Caki2 (cell line): ENCODE results near the gene ST6GALNAC5. TPM values are rescaled to one million over a fixed set of nuclear protein-coding genes. Genes with fewer than 3 reads are reported as not detected.

Source experiments
- DNase-seq: peaks from one replicate; pipeline ENCODE4 v3.0.0-alpha.2; 2015; ENCODE audit warnings: low read depth
- in situ Hi-C: cut with HindIII; loops from 2 replicates; pipeline ENCODE4 v1.10.0; 2016; ENCODE audit warnings: low sequenced_read_pairs, low pct_unique_long_range_greater_than_20kb, mixed read lengths
- total RNA-seq: library from RNA; depleted of rRNA; stranded (reverse); fragments of >200 nt; shearing (Covaris generic); gene quantifications from 2 replicates; pipeline ENCODE4 v1.2.3, GENCODE V29; 2014; ENCODE audit warnings: low replicate concordance

The ST6GALNAC5 gene
- total RNA-seq, 1 experiment from 2014 or later: not detected

- in situ Hi-C loops: no loop called here
- no peak for DNase-seq
Observed at GRCh38 chr1:77026640-77027039, 159.4 kb downstream of the ST6GALNAC5 start.

GRCh38 chr1:77027847-77028246, 160.6 kb downstream of the ST6GALNAC5 start:
- DNase-seq: no peak

GRCh38 chr1:77030401-77031105, 163.3 kb downstream of the ST6GALNAC5 start:
- in situ Hi-C loops: no loop called here
- DNase-seq: no peak

More at GRCh38 chr1:77027847-77028246, 160.6 kb downstream of the ST6GALNAC5 start:
- in situ Hi-C loops: no loop called here

GRCh38 chr1:77031106-77031662, 163.9 kb downstream of the ST6GALNAC5 start:
- in situ Hi-C loops: no loop called here
- DNase-seq: peak; percentile 7

- DNase-seq: peak; percentile 9
- in situ Hi-C loops: no loop called here
Observed at GRCh38 chr1:77036560-77036959, 169.3 kb downstream of the ST6GALNAC5 start.

DNA sequence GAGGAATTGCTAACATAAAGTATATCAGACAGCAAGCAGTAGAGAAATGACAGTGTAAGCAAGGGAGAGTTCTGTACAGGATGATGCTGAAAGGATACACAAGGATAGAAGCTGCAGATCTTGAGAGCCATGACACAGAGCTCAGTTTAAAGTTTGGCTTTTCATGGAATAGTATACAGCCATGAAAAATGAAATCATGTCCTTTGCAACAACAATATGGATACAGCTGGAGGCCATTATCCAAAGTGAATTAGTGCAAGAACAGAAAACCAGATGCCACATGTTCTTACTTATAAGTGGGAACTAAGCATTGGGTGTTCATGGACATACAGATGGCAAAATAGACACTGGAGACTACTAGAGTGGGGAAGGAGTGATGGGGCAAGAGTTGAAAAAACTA, 169.8 kb downstream of the ST6GALNAC5 start:
- no peak for DNase-seq
- in situ Hi-C loops: no loop called here

DNA sequence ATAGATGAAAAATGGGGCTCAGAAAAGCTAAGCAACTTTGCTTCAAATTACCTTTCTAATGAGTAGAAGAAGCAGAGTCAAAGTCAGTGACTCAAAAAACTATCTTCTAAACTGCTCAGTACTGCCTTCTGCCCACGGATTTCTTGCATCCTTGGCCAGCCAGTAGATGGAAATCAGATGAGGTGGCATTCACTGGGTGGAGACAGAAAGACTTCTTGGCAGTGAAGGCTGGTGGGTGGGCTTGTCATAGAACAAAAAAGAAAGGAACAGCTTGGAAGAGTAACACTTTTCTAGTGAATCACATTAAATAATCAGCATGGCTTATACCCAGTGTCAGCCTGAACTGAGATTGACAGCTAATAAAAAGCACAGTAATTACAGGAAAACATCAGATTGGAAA, 170.7 kb downstream of the ST6GALNAC5 start:
- in situ Hi-C loops: no loop called here
- DNase-seq: no peak

DNA sequence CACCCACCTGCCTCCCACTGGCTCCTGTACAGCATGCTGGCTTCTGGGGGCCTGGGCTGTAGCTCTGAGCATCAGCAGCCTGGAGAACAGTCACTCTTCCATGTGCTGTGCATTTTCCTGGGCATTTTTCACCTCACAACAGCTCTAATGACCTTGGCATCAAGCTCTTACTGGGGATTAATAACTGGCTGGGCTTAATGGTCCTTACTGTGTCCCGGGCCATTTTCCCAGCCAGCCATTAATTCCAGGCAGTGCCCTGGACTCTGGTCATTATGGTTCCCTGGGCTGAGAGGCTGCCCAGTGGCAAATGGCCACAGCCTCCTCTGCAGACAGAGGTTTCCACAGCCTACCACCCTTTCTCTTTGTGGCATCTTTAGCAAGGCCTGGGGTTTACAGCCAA, 171.8 kb downstream of the ST6GALNAC5 start:
- DNase-seq: no peak
- in situ Hi-C loops: no loop called here

- peak; percentile 62 for DNase-seq
- in situ Hi-C loops: no loop called here
Observed at GRCh38 chr1:77039739-77040138, 172.5 kb downstream of the ST6GALNAC5 start.

GRCh38 chr1:77040826-77041225, 173.5 kb downstream of the ST6GALNAC5 start:
- in situ Hi-C loops: no loop called here
- DNase-seq: no peak

DNA sequence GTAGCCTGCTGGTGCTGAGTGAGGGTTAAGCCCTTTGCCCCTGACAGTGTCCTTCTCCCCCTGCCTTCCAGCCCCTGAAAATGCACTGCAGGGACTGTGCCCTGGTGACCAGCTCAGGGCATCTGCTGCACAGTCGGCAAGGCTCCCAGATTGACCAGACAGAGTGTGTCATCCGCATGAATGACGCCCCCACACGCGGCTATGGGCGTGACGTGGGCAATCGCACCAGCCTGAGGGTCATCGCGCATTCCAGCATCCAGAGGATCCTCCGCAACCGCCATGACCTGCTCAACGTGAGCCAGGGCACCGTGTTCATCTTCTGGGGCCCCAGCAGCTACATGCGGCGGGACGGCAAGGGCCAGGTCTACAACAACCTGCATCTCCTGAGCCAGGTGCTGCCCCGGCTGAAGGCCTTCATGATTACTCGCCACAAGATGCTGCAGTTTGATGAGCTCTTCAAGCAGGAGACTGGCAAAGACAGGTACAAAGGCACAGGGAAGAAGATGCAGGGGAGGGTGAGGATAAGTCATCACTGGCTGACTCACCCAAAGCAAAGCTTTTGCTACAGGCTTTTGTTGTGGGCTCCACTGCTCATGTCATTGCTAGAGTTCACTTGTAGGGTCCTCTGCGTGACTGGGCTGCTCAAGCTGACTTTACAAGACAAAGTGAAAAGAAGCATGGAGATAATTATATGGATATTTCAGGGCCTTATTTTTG, 177.0 kb downstream of the ST6GALNAC5 start:
- in situ Hi-C loops: no loop called here
- DNase-seq: no peak

DNA sequence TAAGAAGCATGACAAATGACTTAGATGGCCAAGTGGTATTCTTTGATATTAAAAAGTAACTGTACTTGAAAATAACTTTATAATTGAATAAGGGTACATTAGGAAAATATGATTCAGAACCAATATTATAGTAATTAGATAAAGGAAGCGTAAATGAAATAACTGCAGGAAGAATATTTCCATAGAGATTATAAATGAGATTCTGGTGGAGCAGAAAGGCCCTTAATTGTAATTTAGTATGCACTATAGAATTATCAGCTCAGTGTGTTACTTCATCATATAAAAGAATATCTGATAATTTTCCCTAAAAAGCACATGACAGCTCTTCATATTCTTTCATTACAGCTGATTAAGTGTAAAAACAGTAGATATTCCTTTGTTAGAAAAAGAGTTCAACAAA, 180.3 kb downstream of the ST6GALNAC5 start:
- in situ Hi-C loops: no loop called here
- no peak for DNase-seq

DNA sequence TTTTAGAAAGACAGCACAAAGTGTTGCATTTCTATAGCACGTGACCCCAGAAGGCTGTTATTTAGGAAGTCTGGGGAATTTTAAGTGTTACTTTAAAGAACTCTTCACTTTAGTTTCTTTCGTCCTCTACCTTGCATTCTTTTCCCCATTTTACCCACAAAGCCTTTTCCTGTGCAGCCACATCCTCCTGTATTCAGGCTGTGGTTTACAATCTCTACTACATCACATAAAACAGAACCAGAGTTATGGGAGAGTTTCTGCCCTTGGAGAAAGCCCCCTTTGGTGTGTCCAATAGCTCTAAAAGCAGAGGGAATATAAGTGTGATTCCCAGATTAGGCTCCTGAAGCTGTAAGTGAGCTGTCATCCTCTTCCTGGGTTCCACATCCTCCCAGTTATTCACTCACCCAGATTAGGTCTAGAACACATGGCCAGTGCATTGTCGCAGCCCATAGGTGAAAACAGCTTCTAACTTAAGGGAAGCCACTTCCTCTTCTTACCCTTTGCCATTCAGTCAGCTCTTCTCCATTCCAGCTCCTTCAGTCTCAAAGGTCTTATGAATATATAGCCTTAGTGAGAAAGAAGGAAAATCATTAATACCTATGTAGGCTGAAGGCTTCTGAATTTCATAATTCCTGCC, 180.8 kb downstream of the ST6GALNAC5 start:
- no peak for DNase-seq
- in situ Hi-C loops: no loop called here

- in situ Hi-C loops: no loop called here
Observed at GRCh38 chr1:77048615-77049005, 181.3 kb downstream of the ST6GALNAC5 start.

DNA sequence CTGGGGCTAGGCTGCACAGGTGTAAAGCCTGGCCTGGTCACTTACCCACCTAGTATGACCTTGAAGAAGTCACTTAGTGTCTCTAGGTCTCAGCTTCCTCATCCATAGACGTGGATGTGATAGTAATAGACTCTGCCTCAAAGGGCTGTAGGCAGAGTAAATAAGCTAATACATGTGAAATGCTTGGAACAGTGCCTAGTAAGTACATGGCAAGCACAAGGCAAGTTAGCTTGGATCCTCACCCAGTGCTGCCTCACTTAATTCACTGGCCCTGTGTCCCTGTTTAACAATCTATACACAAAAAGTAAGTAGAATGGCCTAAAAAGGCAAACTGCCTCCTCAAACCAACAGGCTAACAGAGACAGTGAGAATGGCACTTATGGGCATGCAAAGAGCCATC, 184.1 kb downstream of the ST6GALNAC5 start:
- in situ Hi-C loops: no loop called here

More at GRCh38 chr1:77048615-77049005, 181.3 kb downstream of the ST6GALNAC5 start:
- no peak for DNase-seq

GRCh38 chr1:77056525-77056924, 189.2 kb downstream of the ST6GALNAC5 start:
- no peak for DNase-seq
- in situ Hi-C loops: no loop called here

More for the DNA sequence above, 184.1 kb downstream of the ST6GALNAC5 start:
- no peak for DNase-seq

GRCh38 chr1:77057994-77058585, 190.8 kb downstream of the ST6GALNAC5 start:
- DNase-seq: no peak
- in situ Hi-C loops: no loop called here

DNA sequence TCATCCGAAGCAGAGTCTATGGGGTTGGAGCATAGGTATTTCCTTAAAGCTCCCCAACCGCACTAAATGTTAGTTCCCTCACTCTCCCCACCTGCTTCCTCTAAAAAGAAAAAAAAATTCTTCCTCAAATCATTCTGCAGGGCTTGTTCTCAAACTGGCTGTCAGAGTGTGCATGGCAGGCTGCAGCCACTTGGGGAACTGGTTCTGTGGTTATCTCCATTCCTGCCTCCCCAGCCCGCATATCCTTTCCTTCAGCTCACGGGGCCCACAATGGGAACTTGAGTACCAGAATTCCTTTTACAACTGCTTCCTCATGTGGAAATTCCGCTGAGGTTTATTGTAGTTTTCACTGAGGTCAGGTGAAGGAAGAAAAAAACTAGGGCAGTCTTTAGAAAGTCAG, 192.7 kb downstream of the ST6GALNAC5 start:
- in situ Hi-C loops: no loop called here
- no peak for DNase-seq

GRCh38 chr1:77061162-77061561, 193.9 kb downstream of the ST6GALNAC5 start:
- in situ Hi-C loops: no loop called here
- DNase-seq: no peak
